Endometrial microvascular endothelial cells (primary cell): ENCODE results near the gene ERBB4. TPM values are rescaled to one million over a fixed set of nuclear protein-coding genes. Genes with fewer than 3 reads are reported as not detected.
"Not testable (repeated sequence)": the region's sequence is repeated elsewhere in the genome, so short reads cannot be mapped to it uniquely, and the experiment has no call there.

ENCODE experiments used
- in situ Hi-C: cut with HindIII; loops from 2 replicates; pipeline ENCODE4 v1.10.0; 2017; ENCODE audit warnings: low sequenced_read_pairs, low pct_unique_long_range_greater_than_20kb; ENCODE audit errors: inconsistent ontology term
- total RNA-seq: library from RNA; depleted of rRNA; stranded (reverse); fragments of >200 nt; gene quantifications from one replicate; pipeline ENCODE4 v1.2.3, GENCODE V29; 2015; ENCODE audit errors: inconsistent ontology term

Gene ERBB4
- total RNA-seq, 1 donor from 2014 or later: not detected

DNA sequence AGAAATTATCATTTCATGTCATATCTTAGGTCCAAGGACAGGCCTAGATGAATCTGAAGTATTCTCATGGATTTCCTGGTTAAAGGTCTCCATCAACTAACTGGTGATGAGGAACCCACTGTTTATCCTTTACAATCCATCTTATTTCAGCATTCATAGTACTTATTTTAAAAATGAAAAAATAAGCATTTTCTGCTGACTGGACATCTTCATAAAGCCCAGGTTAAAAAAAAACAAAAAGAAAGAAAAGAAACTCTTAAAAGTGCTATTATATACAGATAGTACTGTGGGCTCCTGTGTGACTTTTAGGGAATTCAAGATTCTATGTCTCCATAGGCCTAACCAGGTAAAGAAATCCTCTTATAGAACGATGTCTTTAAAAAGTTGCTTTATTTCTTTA lies 7.1 kb downstream of the ERBB4 start:
- in situ Hi-C loops: no loop called here

DNA sequence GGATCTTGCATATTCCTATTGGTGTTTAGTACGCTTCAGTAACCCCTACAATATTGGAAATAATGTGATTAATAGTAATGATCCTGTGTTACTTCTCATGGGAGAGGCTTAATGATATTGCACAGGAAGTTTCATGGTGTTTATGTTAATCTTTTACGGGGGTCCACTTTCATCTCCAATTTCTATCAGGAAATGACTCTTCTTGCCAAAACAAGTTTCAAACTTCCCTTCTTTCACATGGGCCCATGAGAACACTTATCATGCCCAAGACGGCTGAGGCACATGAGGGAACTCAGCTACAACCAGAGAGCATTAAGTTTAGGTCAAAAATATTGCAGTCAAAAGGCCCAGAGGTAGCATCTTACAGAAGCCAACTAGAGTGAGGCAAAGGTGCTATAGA lies 7.6 kb downstream of the ERBB4 start:
- in situ Hi-C loops: no loop called here

DNA sequence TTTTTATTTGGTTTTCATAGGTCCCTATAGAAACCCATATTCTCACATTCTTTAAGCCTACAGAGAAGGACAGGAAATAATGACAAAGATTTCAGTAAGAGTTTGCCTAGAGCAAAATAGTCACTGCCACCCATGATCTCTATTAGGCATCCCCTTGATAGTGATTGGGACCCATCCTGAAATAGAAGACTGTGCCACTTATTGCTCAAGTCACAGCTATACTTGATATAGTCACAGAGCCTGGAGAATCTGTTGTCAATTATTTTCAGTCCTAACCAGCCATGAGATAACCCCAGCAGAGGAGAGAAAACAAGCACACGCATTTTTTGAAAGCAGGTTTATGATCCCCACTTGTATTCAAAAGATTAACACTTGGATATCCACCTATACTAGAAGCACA lies 8.2 kb downstream of the ERBB4 start:
- in situ Hi-C loops: no loop called here

DNA sequence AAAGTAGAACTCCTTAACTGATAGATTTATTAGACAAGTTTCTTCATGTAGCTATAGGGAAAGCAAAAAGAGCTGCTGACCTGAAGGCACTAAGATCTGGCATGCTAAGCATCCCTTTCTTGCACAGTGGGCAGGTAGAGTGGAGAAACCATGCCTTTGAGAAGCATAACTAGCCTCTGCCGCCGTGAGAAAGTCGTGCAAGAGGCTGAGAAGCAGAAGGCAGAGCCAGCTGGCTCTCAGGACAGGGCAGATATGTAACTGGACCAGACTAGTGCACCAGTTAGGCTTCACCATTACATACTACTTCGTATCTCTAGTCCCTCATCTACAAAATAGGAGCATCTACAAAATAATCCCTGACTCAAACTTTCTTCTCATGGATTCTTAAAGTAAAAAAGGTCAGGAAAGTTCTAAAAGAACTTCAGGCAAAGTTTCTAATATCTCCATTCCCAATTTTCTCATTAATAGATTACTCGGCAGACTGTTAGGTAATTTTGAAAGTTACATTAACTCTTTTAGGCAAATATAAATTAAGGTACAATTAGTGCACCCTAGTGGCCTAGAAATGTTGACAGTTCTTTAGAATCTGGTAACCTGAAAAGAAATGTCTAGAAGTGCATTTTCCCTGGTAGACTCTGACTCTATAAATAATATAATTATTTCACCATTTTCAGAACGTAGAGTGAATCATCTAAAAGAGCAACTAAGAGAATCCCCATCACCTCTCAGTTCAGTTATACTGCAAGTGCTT lies 10.3 kb downstream of the ERBB4 start:
- in situ Hi-C loops: no loop called here

DNA sequence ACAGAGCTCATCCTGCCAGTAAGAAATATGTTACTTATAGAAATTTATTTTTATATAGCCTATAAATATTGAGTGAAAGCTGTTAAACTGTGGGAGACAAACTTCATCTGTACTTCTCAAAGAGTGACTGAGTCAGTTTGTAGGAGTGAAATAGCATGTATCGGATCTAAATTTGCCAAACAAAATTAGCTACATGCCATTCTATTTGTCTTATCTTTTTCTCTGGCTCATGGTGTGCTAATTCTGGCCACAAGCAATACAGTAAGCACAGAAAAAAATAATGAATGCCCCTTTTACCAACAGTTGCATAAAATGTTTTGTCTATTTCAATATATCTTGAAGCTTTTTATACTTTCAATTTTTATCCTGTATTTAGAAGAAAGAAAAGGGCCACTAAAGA lies 12.5 kb downstream of the ERBB4 start:
- in situ Hi-C loops: no loop called here

DNA sequence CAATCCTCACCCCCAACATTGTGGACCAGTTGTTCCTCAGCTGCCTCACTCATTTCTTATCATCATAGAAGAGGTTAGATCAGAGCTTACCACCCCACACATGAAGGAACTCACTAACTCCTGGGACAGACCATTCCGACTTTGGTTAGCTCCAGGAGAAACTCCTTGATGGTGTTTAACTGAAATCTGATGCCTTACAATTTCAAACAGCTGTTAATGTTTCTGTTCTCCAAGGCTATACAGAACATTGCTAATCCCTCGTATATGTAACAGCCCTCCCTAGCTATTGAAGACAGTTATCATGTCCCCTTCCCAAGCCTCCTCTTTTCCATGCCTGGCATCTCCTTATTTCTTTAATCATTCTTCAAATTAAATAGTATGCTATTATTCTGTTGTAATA lies 14.8 kb downstream of the ERBB4 start:
- in situ Hi-C loops: no loop called here

DNA sequence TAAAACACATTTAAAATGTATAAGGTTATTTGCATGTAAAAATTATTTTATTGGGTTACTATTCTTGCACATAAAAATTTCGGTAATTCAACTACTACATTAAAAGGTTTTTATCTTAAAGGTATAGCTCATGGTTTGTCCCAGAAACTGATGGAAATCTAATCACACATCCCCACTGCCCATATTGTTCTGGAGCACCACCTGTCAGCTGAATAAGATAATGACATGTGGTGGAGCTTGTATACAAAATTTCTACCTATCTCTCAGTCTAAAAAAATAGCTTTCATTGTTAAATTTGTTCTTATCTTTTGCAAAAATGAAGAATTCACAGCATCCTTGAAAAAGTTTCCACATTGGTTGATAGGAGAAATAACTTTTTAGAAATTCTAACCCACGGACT lies 18.3 kb downstream of the ERBB4 start:
- in situ Hi-C loops: no loop called here

DNA sequence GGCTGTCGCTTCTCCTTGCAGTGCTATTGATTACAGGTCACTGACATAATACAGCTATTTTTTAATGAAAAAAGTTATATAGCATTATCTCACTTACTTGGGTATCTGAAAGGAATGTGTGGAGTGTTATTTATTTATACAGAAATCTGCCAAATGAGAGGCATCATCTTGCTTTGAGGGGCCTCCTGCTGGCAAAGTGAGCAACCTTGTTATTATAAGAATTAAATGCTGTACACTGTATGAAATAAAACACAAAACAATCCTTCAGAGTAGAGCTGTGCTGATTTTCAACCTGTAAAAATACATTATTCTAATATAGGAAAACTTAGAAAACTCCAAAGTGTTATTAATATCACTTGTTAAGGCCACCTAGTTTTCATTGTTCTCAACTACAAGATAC lies 20.9 kb downstream of the ERBB4 start:
- in situ Hi-C loops: no loop called here

DNA sequence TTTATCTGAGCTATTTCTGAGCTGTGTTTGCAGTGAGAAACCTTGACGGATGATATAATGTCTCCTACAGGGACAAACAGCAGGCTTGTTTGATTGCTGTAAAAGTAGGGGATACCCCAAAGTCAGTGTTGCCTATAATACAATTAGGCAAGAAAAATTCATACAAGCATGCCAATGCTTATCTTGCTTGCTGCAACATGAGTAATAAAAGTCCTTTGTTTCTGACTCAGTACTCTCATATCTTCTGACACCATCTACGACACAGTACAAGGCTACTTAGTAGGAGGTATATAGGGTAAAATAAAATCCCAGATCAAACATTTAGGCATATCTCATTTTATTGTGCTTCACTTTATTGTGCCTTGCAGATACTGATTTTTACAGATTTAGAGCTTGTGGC lies 33.0 kb downstream of the ERBB4 start:
- in situ Hi-C loops: no loop called here

DNA sequence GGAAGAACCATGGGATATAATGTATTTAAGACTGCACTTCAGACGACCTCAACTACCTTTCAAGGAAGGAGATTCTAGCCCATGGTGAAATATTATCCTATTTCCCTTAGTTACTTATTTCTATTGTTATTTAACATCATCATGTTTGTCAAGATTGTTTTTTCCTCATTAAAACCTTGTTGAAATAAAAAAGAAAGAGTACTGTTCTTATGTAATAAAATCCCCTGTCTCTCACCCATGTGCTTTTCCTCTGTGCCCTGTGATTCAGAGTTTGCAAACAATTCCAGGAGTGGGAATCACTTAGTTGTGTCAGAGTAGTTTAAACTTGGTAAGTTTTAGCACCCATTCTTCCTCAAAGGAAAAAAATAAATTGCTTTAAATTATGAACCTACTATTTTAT lies 43.6 kb downstream of the ERBB4 start:
- in situ Hi-C loops: no loop called here

DNA sequence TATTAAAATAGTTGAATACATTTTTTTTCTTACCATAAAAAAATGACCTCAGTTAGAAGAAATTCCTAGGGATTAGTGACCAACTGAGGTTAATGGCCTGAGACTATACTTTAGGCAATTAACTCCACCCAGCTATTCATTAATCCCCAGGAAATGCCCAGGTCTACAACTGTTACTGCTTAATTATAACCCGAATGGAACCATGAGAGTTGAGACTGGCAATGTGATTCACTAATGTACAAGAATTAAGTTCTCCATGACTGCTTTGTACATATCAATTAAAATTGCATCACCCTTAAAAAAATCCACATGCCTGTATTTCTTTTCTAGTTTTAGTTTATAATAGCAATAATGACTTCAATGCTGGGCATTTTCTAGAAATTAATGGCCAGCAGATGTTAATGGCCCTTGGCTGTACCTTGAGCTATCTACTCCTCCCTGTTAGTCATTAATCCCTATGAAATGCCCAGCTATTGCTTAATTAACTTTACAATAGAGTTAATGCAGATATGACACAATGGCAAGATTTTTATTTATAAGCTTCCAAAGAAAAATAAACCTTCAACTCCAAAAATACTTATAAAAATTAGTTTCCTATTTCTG lies 44.1 kb downstream of the ERBB4 start:
- in situ Hi-C loops: no loop called here

DNA sequence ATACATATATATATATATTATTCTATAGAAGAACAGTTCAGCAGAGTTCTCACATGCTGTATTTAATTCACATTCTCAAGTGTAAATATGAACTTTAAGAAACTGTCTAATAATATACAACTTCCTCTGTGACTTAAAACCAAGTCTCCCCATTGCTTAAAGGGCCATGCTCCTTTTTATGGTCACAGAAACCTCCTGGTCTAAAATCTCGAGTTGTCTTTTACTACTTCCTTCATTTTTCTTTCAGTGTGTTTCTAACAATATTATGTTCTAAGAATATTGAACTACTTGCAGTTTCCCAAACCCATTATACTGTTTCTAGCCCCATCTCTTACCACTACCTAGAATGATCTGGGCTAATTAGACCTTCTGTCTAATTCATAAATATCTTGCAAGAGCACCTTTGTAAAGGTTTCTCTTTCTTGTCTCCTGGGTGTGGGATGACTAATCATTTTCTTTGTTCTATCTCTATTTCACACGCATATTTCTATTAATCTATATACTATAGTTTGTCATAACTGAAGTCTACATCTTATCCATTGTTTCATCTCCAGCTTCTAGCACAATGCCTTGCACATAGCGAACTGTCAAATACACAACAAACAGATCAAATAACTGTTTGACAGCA lies 48.8 kb downstream of the ERBB4 start:
- in situ Hi-C loops: no loop called here

DNA sequence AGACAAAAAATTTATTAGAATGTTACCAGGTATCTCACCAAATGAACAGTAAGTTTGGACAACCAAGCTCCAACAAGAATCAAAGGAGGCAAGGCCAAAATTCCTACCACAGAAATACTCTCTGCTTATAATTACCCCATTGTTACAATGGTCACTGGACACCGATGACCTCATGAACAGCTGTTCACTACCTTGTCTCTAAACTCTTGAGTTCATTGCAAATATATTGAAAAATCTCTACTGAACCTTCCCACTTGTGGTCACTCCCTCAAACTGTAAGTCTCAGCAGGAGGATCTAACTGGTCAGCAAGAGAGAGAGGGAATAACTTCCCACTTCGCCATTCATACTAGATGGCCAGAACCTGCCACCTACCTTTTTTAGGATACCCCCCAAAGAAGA lies 50.0 kb downstream of the ERBB4 start:
- in situ Hi-C loops: no loop called here

DNA sequence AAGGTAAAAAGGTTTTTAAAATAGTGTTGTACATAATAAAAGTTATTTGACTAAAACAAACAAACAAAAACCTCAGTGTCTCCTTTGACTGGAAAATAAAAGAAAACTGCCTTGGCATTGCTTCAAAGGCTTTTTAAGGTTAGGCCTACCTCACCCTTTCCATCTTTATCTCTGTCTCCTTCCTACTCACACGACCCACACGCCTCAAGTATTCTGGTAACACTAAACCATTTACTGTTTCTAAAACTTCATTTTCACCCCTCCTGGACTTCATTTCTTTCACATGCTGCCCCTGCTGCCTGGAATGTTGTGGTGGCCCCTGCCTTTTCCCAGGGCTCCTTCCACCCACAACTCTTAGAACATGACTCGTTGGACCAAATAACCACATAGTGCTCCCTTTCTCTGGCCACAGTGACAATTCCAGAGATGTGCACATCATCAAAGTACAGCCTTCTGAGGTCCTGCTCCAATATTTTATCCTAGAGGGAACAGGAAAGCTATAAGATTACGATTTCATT lies 54.0 kb downstream of the ERBB4 start:
- in situ Hi-C loops: no loop called here

DNA sequence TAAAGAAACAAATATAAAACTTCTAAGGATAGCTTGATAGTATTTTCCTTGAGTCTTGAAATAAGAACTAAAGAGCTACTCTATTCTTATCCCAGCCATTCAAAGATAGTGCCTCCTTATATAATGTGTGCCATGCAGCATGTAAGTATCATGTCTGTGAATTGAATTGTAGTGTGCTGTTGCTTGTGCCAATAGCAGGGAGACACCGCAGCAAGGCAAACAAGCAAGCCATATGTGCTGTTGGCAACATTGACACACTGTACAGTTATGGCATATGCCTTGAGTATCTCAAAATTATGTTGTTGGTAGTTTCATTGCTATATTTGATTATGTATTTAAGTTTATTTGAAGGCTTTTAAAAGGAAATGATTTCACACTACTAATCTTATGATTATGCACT lies 58.2 kb downstream of the ERBB4 start:
- in situ Hi-C loops: no loop called here

DNA sequence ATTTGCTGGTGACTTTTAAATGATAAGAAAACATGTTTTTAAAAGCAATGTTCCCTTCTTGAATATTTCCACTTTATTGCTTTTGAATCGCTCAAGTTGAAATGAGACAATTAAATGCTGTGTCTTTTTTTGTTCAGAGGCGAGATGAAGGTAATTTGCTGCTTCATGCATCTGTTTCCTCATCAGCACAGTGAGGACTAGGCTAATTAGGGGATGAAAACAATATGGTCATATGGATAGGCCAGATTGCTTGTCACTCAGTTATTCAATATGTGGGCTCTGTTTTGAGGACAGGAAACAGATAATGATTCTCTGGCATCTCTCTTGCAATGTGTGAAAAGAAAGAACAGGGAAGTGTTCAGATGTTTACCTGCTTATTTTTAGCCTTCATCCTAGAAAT lies 61.0 kb downstream of the ERBB4 start:
- in situ Hi-C loops: no loop called here

DNA sequence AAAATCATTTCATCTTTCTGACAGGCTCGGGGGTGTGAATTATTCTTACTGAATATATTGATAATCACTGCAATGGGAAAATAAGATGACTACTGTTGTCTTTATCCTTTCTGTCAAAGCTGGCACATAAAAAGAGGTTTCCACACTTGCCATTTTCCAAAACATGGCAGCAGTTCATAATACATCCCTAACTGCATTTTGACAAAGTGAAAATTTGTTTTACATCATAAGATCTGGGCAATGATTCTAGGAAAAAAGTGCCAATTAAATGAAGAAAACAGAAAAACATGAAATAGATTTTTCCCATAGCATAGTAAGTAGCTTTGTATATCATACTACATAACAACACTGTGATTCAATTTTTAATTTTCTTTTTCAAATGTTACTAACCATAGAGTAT lies 65.4 kb downstream of the ERBB4 start:
- in situ Hi-C loops: no loop called here

DNA sequence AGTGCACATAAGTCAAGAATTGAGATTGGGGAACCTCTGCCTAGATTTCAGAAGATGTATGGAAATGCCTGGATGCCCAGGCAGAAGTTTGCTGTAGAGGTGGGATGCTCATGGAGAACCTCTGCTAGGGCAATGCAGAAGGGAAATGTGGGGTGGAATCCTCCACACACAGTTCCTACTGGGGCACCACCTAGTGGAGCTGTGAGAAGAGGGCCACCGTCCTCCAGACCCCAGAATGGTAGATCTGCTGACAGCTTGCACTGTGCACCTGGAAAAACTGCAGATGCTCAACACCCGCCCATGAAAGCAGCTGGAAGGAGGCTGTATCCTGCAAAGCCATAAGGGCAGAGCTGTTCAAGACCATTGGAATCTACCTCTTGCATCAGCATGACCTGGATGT lies 71.1 kb downstream of the ERBB4 start:
- in situ Hi-C loops: not testable (repeated sequence)

DNA sequence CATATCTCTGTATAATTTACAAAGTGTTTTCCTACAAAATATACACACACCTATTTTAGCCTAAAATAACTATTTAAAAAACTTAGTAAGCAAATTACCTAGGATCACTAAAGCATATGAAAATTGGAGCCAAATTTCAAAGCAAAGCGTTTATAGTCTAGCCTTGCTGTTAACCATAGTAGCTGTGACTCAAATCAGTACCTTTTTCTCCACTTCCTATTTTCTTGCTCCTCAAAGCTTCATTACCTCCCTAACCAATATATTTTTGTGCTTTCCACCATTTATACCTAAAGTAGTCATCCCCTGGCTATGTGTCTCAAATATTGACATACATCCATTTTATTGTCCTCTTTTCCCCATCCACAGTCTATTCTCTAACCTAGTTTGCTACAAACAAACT lies 73.1 kb downstream of the ERBB4 start:
- in situ Hi-C loops: no loop called here

DNA sequence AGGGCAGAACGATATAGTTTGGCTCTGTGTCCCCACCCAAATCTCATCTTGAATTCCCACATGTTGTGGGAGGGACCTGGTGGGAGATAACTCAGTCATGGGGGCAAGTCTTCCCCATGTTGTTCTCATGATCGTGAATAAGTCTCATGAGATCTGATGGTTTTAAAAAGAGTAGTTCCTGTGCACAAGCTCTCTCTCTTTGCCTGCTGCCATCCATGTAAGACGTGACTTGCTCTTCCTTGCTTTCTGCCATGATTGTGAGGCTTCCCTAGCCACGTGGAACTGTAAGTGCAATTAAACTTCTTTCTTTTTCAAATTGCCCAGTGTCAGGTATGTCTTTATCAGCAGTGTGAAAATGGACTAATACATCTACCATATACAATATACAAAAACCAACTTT lies 76.9 kb downstream of the ERBB4 start:
- in situ Hi-C loops: not testable (repeated sequence)
